Activated CD4-positive, alpha-beta T cell treated with anti-CD3 and anti-CD28 coated beads, Interleukin-10, Interleukin-2, amounts not matched to agents 100 ng/mL and 50 ng/mL, durations not matched to agents 16 hours and 8 hours (primary cell): ENCODE data around the gene CHRD.
"Not testable (repeated sequence)": the region's sequence is repeated elsewhere in the genome, so short reads cannot be mapped to it uniquely, and the experiment has no call there.

Source experiments
- DNase-seq: peaks from one replicate; pipeline ENCODE4 v3.0.0-alpha.2; 2020

The CHRD gene

DNA sequence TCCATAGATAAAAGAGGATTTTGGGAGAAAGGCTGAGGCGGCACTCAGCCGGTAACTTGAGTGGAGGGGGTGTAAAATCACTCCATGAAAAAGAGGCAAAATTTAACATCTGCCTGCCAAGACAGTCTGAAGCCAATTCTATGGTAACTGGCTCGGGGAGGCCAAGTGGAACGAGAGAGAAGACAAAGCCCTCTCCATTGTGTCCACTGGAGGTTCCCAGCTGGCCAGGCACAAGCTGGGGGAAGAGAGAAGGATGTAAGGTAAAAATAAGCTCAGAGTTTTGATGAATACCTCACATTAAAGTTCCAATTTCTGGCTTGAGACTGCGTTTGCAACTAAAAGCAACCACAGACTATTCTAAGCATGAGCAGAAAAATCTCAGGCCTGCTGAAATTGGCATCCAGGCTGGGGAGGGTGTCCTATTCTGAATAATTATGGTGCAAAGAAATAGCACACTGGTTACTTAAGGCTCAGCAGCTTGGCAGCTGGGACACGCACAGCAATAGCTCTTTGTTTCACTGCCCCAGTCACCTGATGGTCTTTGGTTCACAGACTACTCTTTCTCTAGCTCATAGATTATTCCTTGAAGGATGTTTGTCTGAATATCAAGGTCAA, 48.8 kb downstream of the CHRD start:
- DNase-seq, result no peak

DNA sequence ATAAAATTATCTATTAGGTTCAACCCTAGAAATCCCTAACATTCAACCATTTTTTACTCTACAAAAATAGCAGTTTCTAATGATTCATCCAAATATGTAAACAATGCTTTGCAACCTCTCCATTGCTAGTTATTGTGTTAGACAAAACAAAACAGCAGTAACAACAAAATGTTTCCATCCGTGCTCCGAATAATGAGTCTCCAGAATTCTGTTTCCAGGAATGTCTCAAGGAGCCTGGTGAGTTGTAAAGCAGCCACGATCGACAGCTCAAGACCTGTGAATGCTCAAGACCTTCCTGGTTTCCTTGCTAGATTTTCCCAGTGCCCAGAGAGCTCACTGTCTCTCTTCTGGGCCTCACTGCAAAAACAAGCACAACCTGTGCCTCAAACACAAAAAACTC, 49.9 kb downstream of the CHRD start:
- no peak for DNase-seq

DNA sequence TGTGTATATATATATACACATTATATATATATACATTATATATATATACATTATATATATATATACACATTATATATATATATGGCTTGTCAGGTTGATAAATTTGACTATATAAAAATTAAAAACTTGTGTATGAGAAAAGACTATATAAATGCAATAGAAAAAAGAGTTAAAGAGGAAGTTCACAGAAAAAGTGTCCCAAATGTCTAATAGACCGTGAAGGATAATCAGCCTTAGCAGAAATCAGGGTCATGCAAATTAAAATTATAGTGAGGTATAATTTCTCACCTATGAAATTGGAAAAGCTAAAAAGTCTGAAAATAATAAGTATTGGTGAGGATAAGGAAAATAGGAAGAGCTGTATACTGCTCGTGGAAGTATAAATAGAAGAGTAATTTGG, 51.1 kb downstream of the CHRD start:
- DNase-seq, result no peak

DNA sequence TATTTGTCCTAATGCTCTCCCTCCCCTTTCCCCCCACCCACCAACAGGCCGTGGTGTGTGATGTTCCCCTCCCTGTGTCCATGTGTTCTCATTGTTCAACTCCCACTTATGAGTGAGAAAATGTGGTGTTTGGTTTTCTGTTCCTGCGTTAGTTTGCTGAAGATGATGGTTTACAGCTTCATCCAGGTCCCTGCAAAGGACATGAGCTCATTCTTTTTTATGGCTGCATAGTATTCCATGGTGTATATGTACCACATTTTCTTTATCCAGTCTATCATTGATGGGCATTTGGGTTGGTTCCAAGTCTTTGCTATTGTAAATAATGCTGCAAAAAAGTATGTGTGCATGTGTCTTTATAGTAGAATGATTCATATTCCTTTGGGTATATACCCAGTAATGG, 53.3 kb downstream of the CHRD start:
- not testable (repeated sequence) for DNase-seq

DNA sequence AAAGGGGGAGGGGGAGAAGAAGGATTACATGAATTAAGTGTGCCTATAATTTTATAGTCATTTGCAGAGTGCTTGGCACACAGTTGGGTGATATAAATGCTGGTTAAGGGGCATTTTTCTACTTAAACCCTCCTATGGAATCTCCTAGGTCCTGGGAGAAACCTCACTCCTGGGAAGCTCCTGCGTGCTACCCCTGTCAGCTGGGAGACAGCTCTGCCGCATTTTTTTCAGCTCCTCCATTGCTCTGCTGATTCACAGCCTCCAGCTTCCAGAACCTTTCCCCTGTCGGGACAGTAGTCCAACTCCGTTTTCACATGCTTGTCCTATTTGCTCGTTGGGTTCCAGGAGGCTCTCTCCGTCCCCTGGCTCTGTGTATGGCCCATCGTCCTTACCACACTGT, 59.2 kb downstream of the CHRD start:
- no peak for DNase-seq
